Gastroesophageal sphincter (tissue), 3 donors: ENCODE results near the gene CENPE.

ENCODE experiments used
- EP300 ChIP-seq: sonication (generic); formaldehyde crosslinking; IDR thresholded peaks from one replicate; pipeline ENCODE4 v1.6.1; 2017; ENCODE audit warnings: antibody characterized with exemption, mild to moderate bottlenecking
- POLR2A ChIP-seq, 2 donors: fragments of 450-650 bp; IDR thresholded peaks; one replicate each; pipeline ENCODE4 v1.6.1; 2017; ENCODE audit warnings: antibody characterized with exemption in 2 of 2, mild to moderate bottlenecking in 2 of 2, moderate library complexity in 1 of 2
- POLR2AphosphoS5 ChIP-seq: sonication (generic); formaldehyde crosslinking; IDR thresholded peaks from one replicate; pipeline ENCODE4 v1.6.1; 2017; ENCODE audit warnings: antibody characterized with exemption
- TF ChIP-seq, protein P1 (sequence below), 4 experiments: fragments of 200-600 bp in 2 of 4; fragments of 450-650 bp in 2 of 4; sonication (generic) in 1 of 4; IDR thresholded peaks; one replicate each; pipeline ENCODE4 v1.5.1; 2017 to 2019; ENCODE audit warnings: antibody characterized with exemption in 4 of 4, mild to moderate bottlenecking in 2 of 4, moderate library complexity in 2 of 4

DNA sequence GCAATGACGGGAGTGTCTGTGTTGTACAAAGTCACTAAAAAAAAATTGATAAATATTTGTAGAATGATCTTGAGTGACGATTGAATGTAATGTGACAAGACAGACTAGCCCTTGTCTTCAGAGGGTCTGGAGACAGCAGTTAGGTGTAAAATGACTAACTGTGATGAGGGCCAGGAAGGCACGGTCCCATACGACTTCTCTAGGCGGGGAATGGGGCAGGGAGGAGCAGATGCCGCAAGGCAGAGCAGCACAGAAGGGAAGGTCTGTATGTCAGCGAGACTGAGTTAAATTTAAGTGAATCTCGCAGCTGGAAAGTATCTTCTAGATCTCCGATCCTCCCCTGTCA lies 405 bp downstream of the CENPE start:
- TF ChIP-seq, protein P1, sequence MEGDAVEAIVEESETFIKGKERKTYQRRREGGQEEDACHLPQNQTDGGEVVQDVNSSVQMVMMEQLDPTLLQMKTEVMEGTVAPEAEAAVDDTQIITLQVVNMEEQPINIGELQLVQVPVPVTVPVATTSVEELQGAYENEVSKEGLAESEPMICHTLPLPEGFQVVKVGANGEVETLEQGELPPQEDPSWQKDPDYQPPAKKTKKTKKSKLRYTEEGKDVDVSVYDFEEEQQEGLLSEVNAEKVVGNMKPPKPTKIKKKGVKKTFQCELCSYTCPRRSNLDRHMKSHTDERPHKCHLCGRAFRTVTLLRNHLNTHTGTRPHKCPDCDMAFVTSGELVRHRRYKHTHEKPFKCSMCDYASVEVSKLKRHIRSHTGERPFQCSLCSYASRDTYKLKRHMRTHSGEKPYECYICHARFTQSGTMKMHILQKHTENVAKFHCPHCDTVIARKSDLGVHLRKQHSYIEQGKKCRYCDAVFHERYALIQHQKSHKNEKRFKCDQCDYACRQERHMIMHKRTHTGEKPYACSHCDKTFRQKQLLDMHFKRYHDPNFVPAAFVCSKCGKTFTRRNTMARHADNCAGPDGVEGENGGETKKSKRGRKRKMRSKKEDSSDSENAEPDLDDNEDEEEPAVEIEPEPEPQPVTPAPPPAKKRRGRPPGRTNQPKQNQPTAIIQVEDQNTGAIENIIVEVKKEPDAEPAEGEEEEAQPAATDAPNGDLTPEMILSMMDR (IDR thresholded peaks at IDR 0.05), result no peak
- no peak for TF ChIP-seq POLR2A (IDR thresholded peaks at IDR 0.05)
- TF ChIP-seq EP300, result no peak
- no peak for TF ChIP-seq POLR2AphosphoS5
